ENCODE data around the gene AXIN1. TPM values are rescaled to one million over a fixed set of nuclear protein-coding genes. Genes with fewer than 3 reads are reported as not detected.

AXIN1 gene
- total RNA-seq, 4 donors from 2014 or later = 17.5 to 29.7 (median 26.4) TPM

- peaks cover 25 to 26% of the 10 kb centered on the region in 2 donors for H3K36me3 ChIP-seq
- intact Hi-C loops (cut with DNase I) = no loop called here
- no peak overlapping the region for H3K27ac ChIP-seq
- no peak for DNase-seq
- H3K27me3 ChIP-seq = no peaks in the 10 kb centered on the region
- H3K4me1 ChIP-seq = no peaks in the 10 kb centered on the region
- H3K4me3 ChIP-seq (replicated peaks in 1 of 3) = no peak overlapping the region
- no peaks in the 10 kb centered on the region for H3K9me3 ChIP-seq
- 83 to 92% methylated on average over 6 to 7 of the region's 7 CpGs for WGBS, 2 donors
- TF ChIP-seq, protein P1, sequence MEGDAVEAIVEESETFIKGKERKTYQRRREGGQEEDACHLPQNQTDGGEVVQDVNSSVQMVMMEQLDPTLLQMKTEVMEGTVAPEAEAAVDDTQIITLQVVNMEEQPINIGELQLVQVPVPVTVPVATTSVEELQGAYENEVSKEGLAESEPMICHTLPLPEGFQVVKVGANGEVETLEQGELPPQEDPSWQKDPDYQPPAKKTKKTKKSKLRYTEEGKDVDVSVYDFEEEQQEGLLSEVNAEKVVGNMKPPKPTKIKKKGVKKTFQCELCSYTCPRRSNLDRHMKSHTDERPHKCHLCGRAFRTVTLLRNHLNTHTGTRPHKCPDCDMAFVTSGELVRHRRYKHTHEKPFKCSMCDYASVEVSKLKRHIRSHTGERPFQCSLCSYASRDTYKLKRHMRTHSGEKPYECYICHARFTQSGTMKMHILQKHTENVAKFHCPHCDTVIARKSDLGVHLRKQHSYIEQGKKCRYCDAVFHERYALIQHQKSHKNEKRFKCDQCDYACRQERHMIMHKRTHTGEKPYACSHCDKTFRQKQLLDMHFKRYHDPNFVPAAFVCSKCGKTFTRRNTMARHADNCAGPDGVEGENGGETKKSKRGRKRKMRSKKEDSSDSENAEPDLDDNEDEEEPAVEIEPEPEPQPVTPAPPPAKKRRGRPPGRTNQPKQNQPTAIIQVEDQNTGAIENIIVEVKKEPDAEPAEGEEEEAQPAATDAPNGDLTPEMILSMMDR (IDR thresholded peaks at IDR 0.05) = no peak
- no peak for TF ChIP-seq POLR2A (IDR thresholded peaks at IDR 0.05)
Measured at GRCh38 chr16:309476-309875, 43.0 kb downstream of the AXIN1 start.

DNA sequence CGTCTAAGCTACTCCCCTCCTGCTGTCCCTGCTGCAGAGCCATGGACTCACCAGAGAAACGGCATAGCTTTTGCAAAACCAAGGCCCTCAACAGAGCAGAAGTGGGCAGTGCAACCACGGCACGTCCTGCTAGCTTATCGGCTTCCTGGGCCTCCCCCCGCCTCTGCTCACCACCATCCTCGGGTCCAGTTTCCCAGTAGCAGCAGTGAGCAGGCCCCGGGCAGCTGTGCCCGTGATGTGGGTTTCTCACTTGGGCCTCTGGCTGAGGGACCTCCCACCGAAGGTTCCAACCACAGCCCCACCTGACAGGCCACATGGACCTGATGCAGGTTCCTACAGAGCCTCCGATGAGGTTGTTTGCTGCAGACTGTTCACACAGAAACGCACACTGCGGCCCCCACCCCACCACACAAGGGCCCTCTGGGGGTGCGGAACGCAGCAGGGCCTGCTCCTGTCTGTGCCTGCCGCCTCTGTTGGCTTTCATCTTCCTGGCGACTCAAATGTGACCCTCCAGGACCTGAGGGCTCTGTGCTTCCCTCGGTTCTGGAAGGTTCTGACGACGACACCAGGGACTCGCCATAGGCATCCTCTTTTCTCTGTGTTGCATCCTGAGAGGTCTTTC lies 44.7 kb downstream of the AXIN1 start:
- no peak for TF ChIP-seq POLR2A (IDR thresholded peaks at IDR 0.05)
- TF ChIP-seq, protein P1 (IDR thresholded peaks at IDR 0.05) = no peak
- Histone ChIP-seq H3K9me3 (no peaks in the 10 kb centered on the region), H3K4me3 (replicated peaks in 1 of 3) (no peak overlapping the region), H3K27me3 (no peaks in the 10 kb centered on the region), H3K36me3 (peaks cover 9 to 17% of the 10 kb centered on the region in 2 donors), H3K27ac (no peak overlapping the region), H3K4me1 (no peaks in the 10 kb centered on the region)
- DNase-seq = no peak
- intact Hi-C loops (cut with DNase I) = no loop called here
- 88 to 97% methylated on average over 14 to 20 of the region's 21 CpGs for WGBS, 2 donors

DNA sequence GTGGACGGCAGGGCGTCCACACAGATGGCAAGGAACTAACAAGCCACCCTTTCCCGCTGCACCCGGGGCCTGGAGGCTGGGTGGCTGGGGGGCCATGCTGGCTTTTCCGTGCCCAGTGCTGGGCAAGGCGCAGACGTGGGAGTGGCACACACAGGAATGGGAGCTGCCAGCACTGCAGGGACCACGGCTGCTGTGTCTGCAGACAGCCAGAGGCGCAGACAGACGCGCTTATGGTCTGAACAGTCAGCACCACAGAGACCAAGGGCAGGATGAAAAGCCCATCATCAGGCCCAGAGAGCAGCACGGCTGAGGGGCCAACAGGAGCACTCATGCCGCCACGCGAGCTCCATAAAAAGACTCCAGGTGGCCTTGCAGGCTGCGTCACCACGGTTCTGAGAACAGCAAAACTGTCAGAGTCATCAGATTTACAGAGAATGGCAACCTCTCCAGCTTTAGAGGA lies 45.6 kb downstream of the AXIN1 start:
- H3K9me3 ChIP-seq = no peaks in the 10 kb centered on the region
- H3K27ac ChIP-seq = no peak overlapping the region

GRCh38 chr16:305916-306626 lies 46.5 kb downstream of the AXIN1 start:
- Histone ChIP-seq H3K4me3 (replicated peaks in 1 of 3) (no peak overlapping the region), H3K27me3 (no peaks in the 10 kb centered on the region), H3K27ac (no peak overlapping the region), H3K9me3 (no peaks in the 10 kb centered on the region), H3K36me3 (peaks cover 0 to 15% of the 10 kb centered on the region in 2 donors), H3K4me1 (no peaks in the 10 kb centered on the region)
- TF ChIP-seq, protein P1 (IDR thresholded peaks at IDR 0.05) = no peak
- no peak for TF ChIP-seq POLR2A (IDR thresholded peaks at IDR 0.05)
- DNase-seq = no peak
- intact Hi-C loops (cut with DNase I) = no loop called here
- WGBS, 2 donors = 92 to 96% methylated on average over 19 of the region's 19 CpGs

More for the DNA sequence above, 45.6 kb downstream of the AXIN1 start:
- Histone ChIP-seq H3K36me3 (peaks cover under 1 to 15% of the 10 kb centered on the region in 2 donors), H3K27me3 (no peaks in the 10 kb centered on the region), H3K4me3 (replicated peaks in 1 of 3) (no peak overlapping the region), H3K4me1 (no peaks in the 10 kb centered on the region)
- no peak for TF ChIP-seq POLR2A (IDR thresholded peaks at IDR 0.05)
- TF ChIP-seq, protein P1 (IDR thresholded peaks at IDR 0.05) = no peak
- DNase-seq = no peak
- WGBS, 2 donors = 91 to 92% methylated on average over 14 to 17 of the region's 17 CpGs
- intact Hi-C loops (cut with DNase I) = no loop called here

Data from thyroid gland (tissue), 4 donors.